ENCODE data around the gene CHD2.
"Not testable (repeated sequence)": the region's sequence is repeated elsewhere in the genome, so short reads cannot be mapped to it uniquely, and the experiment has no call there.

Gene CHD2

GRCh38 chr15:92899948-92900730 lies at the start of gene CHD2:
Gene CHD2, plus strand, starts transcription at chr15:92900324. Its CDS starts 914 bp downstream, at chr15:92901238.
- peak; percentile 41 to 87 (median 71) for DNase-seq
- intact Hi-C loops (cut with DNase I): loop anchor here (2.0 to 5.0 kb wide), 2 partner anchors 17 to 93 kb away; no protein-coding TSS in a partner anchor

- DNase-seq: no peak
- intact Hi-C loops (cut with DNase I): no loop called here
Measured at GRCh38 chr15:92853222-92853621, 46.9 kb upstream of the CHD2 start.

GRCh38 chr15:92861742-92862141 lies 38.4 kb upstream of the CHD2 start:
- no peak for DNase-seq
- intact Hi-C loops (cut with DNase I): no loop called here

GRCh38 chr15:92864127-92864814 lies 35.9 kb upstream of the CHD2 start:
- intact Hi-C loops (cut with DNase I): no loop called here
- DNase-seq: peak in 1 of 42 donors; percentile 1

GRCh38 chr15:92869263-92869940 lies 30.7 kb upstream of the CHD2 start:
- intact Hi-C loops (cut with DNase I): no loop called here
- peak in 1 of 42 donors; percentile 14 for DNase-seq

GRCh38 chr15:92870010-92870591 lies 30.0 kb upstream of the CHD2 start:
- peak in 1 of 42 donors; percentile 14 for DNase-seq
- intact Hi-C loops (cut with DNase I): no loop called here

- intact Hi-C loops (cut with DNase I): not testable (repeated sequence)
- DNase-seq: peak in 1 of 42 donors; percentile 12
Measured at GRCh38 chr15:92872967-92873366, 27.2 kb upstream of the CHD2 start.

- peak in 1 of 42 donors; percentile 28 for DNase-seq
- intact Hi-C loops (cut with DNase I): no loop called here
Measured at GRCh38 chr15:92877000-92877399, 23.1 kb upstream of the CHD2 start.

GRCh38 chr15:92877416-92877815 lies 22.7 kb upstream of the CHD2 start:
- intact Hi-C loops (cut with DNase I): no loop called here

GRCh38 chr15:92878593-92879053 lies 21.5 kb upstream of the CHD2 start:
- DNase-seq: peak in 2 of 42 donors; percentile 9 to 34
- intact Hi-C loops (cut with DNase I): no loop called here

More at GRCh38 chr15:92877416-92877815, 22.7 kb upstream of the CHD2 start:
- DNase-seq: no peak

- DNase-seq: peak in 1 of 42 donors; percentile 35
- intact Hi-C loops (cut with DNase I): loop anchor here (5.0 kb wide), 1 partner anchor 48 kb away; no protein-coding TSS in a partner anchor
Measured at GRCh38 chr15:92879949-92880725, 20.0 kb upstream of the CHD2 start.

- intact Hi-C loops (cut with DNase I): loop anchor here (5.0 kb wide), 1 partner anchor 48 kb away; no protein-coding TSS in a partner anchor
- DNase-seq: no peak
Measured at GRCh38 chr15:92880796-92881195, 19.3 kb upstream of the CHD2 start.

- DNase-seq: peak in 2 of 42 donors; percentile 20 to 35
- intact Hi-C loops (cut with DNase I): loop anchor here (5.0 kb wide), 1 partner anchor 49 kb away; no protein-coding TSS in a partner anchor
Measured at GRCh38 chr15:92881211-92881754, 18.8 kb upstream of the CHD2 start.

GRCh38 chr15:92881802-92882696 lies 18.1 kb upstream of the CHD2 start:
- intact Hi-C loops (cut with DNase I): loop anchor here (1.0 to 5.0 kb wide), 3 partner anchors 19 to 73 kb away; partner anchors contain the start of gene CHD2
- peak; percentile 96 to 100 (median 99) for DNase-seq

GRCh38 chr15:92882697-92883162 lies 17.4 kb upstream of the CHD2 start:
- peak in 3 of 42 donors; percentile 34 to 96 (median 96) for DNase-seq
- intact Hi-C loops (cut with DNase I): loop anchor here (1.0 to 5.0 kb wide), 3 partner anchors 18 to 73 kb away; partner anchors contain the start of gene CHD2

- intact Hi-C loops (cut with DNase I): loop anchor here (2.0 to 5.0 kb wide), 2 partner anchors 17 to 51 kb away; partner anchors contain the start of gene CHD2
- DNase-seq: peak in 18 of 42 donors; percentile 9 to 54 (median 27)
Measured at GRCh38 chr15:92883163-92883875, 16.8 kb upstream of the CHD2 start.
